Panc1 (cell line): ENCODE results near the gene ABT1. TPM values are rescaled to one million over a fixed set of nuclear protein-coding genes. Genes with fewer than 3 reads are reported as not detected.

Experiments
- ATAC-seq: fragments of 200-7000 bp; cut with Tn5 transposase; 2 replicates; pipeline ENCODE4 v1.9.1; 2020; ENCODE audit warnings: mild to moderate bottlenecking, moderate library complexity
- BruUV-seq: library from RNA; stranded (reverse); fragments of 400-500 nt; replicated peaks from 2 replicates; lab custom pipeline; 2021; lab: Mats Ljungman, UMichigan
- CTCF ChIA-PET: fragments of 300-600 bp; sonication (Branson Sonifier 250); formaldehyde crosslinking; loops from one replicate; lab custom pipeline; 2022; ENCODE audit warnings: antibody characterized with exemption; lab: Charles Lee
- POLR2A ChIA-PET: fragments of 300-600 bp; sonication (Branson Sonifier 250); formaldehyde crosslinking; loops from one replicate; lab custom pipeline; 2022; ENCODE audit warnings: antibody characterized with exemption; lab: Charles Lee
- DNase-seq: peaks from one replicate; pipeline ENCODE4 v3.0.0-alpha.2; 2010; ENCODE audit warnings: low read depth, low spot score
- H3K27ac ChIP-seq: 2 replicates; pipeline ENCODE4 v1.5.1; 2011; ENCODE audit warnings: mild to moderate bottlenecking, low read length, inconsistent platforms
- H3K27me3 ChIP-seq: fragments of 200-500 bp; sonication (Bioruptor generic); 2 replicates; pipeline ENCODE4 v1.6.0; 2014; ENCODE audit warnings: low read length, inconsistent platforms; ENCODE audit not compliant: control insufficient read depth, insufficient read depth
- H3K36me3 ChIP-seq: fragments of 200-500 bp; sonication (Bioruptor generic); 2 replicates; pipeline ENCODE4 v1.5.1; 2014; ENCODE audit warnings: inconsistent platforms, mild to moderate bottlenecking, low read length, moderate library complexity; ENCODE audit not compliant: control insufficient read depth, insufficient read depth
- H3K4me1 ChIP-seq: 2 replicates; pipeline ENCODE4 v1.5.1; 2011; ENCODE audit warnings: inconsistent platforms, mild to moderate bottlenecking, low read length, moderate library complexity; ENCODE audit not compliant: control insufficient read depth, insufficient read depth
- H3K4me3 ChIP-seq, 2 experiments: 2 replicates each; pipeline ENCODE4 v1.5.1; 2011 to 2012; ENCODE audit warnings: low read depth in 2 of 2, low read length in 2 of 2, mild to moderate bottlenecking in 2 of 2, inconsistent platforms in 1 of 2, moderate library complexity in 1 of 2
- H3K9me3 ChIP-seq: fragments of 200-500 bp; sonication (Bioruptor generic); 2 replicates; pipeline ENCODE4 v1.5.1; 2014; ENCODE audit warnings: low read depth, mild to moderate bottlenecking, inconsistent platforms, low read length, moderate library complexity; ENCODE audit not compliant: control insufficient read depth, insufficient read depth
- CTCF ChIP-seq: fragments of 450-650 bp; IDR thresholded peaks from 2 replicates; pipeline ENCODE4 v1.5.1; 2017; ENCODE audit warnings: mild to moderate bottlenecking
- POLR2AphosphoS5 ChIP-seq: IDR thresholded peaks from 2 replicates; pipeline ENCODE4 v1.6.1; 2012; ENCODE audit warnings: mild to moderate bottlenecking, low read depth, low read length, moderate library complexity
- REST ChIP-seq, 2 experiments: IDR thresholded peaks; 2 replicates each; pipeline ENCODE4 v1.6.1; 2011 to 2012; ENCODE audit warnings: low read depth in 2 of 2, control low read depth in 1 of 2, low read length in 1 of 2, mild to moderate bottlenecking in 1 of 2, moderate library complexity in 1 of 2; ENCODE audit not compliant: insufficient read depth in 1 of 2
- SIN3A ChIP-seq: IDR thresholded peaks from 2 replicates; pipeline ENCODE4 v1.6.1; 2012; ENCODE audit warnings: low read depth, mild to moderate bottlenecking, low read length, moderate library complexity, borderline replicate concordance; ENCODE audit not compliant: insufficient read depth
- TCF7L2 ChIP-seq: IDR thresholded peaks from 2 replicates; pipeline ENCODE4 v1.6.1; 2011; ENCODE audit warnings: mild to moderate bottlenecking, low read depth, low read length, inconsistent platforms
- in situ Hi-C: cut with HindIII; loops from 2 replicates; pipeline ENCODE4 v1.10.0; 2016; ENCODE audit warnings: low sequenced_read_pairs, low pct_unique_long_range_greater_than_20kb
- intact Hi-C: fragments of 100-400 bp; cut with micrococcal nuclease; formaldehyde crosslinking; loops from one replicate; pipeline ENCODE4 v1.10.0; 2022; ENCODE audit not compliant: unreplicated experiment
- total RNA-seq: library from RNA; stranded (reverse); gene quantifications from one replicate; pipeline ENCODE4 v1.2.1, GENCODE V29; 2021; ENCODE audit not compliant: unreplicated experiment

Gene ABT1
- total RNA-seq, 1 experiment from 2014 or later = 18.0 TPM

GRCh38 chr6:26604026-26604425 lies 7.3 kb downstream of the ABT1 start:
- ChIA-PET CTCF (no interaction called here), POLR2A (no interaction called here)
- no peak for TF ChIP-seq POLR2AphosphoS5
- no peak for TF ChIP-seq CTCF
- no peak for TF ChIP-seq TCF7L2
- Histone ChIP-seq H3K9me3 (no peaks in the 10 kb centered on the region), H3K4me3 (no peak overlapping the region), H3K36me3 (0 out of 2 replicates have a peak, but pooled peaks cover 3% of the 10 kb centered on the region), H3K4me1 (peaks cover 4% of the 10 kb centered on the region; the same call in 1 of the 2 replicates), H3K27me3 (no peaks in the 10 kb centered on the region), H3K27ac (no peak overlapping the region)
- no peak for ATAC-seq
- intact Hi-C loops (no loop called here), in situ Hi-C loops (no loop called here)
- BruUV-seq = no TSS peak
- no peak for DNase-seq

GRCh38 chr6:26604797-26605196 lies 8.0 kb downstream of the ABT1 start:
- Histone ChIP-seq H3K27ac (no peak overlapping the region), H3K9me3 (no peaks in the 10 kb centered on the region), H3K4me1 (peaks cover 4% of the 10 kb centered on the region; the same call in 1 of the 2 replicates), H3K27me3 (no peaks in the 10 kb centered on the region), H3K36me3 (no peaks in the 10 kb centered on the region), H3K4me3 (no peak overlapping the region)
- DNase-seq (no peak), ATAC-seq (no peak)
- ChIA-PET CTCF (no interaction called here), POLR2A (no interaction called here)
- no TSS peak for BruUV-seq
- in situ Hi-C loops (no loop called here), intact Hi-C loops (loop anchor here (5.0 kb wide), 1 partner anchor 473 kb away; no protein-coding TSS in a partner anchor)
- TF ChIP-seq REST (IDR thresholded peaks at IDR 0.05; ENCODE audit: insufficient read depth in 1 of 2, low read depth in 2 of 2, low read length in 1 of 2) = no peak
- no peak for TF ChIP-seq POLR2AphosphoS5
- no peak for TF ChIP-seq CTCF
- no peak for TF ChIP-seq TCF7L2
- no peak for TF ChIP-seq SIN3A
